CD4-positive, CD25-positive, alpha-beta regulatory T cell (primary cell): ENCODE data around the gene SLC1A5. TPM values are rescaled to one million over a fixed set of nuclear protein-coding genes. Genes with fewer than 3 reads are reported as not detected.
"Not testable (repeated sequence)": the region's sequence is repeated elsewhere in the genome, so short reads cannot be mapped to it uniquely, and the experiment has no call there.

Source experiments
- ATAC-seq, 2 donors: fragments of 150-1000 bp; cut with Tn5 transposase; one replicate each; pipeline ENCODE4 v1.10.0; 2021; ENCODE audit warnings: low read depth in 2 of 2, moderate number of reproducible peaks in 2 of 2, moderate library complexity in 1 of 2
- DNase-seq, 3 donors: peaks; one replicate each; pipeline versions ENCODE4 v3.0.0 to v3.0.0-alpha.2; 2012 to 2022; ENCODE audit warnings: mixed read lengths in 1 of 3
- H3K27ac ChIP-seq: one replicate; pipeline ENCODE4 v1.7.0; 2013; ENCODE audit warnings: mild to moderate bottlenecking, low read length; ENCODE audit not compliant: insufficient read depth, poor library complexity, severe bottlenecking
- H3K27me3 ChIP-seq: one replicate; pipeline ENCODE4 v1.7.0; 2013; ENCODE audit warnings: low read length; ENCODE audit not compliant: control insufficient read depth, insufficient read depth
- H3K36me3 ChIP-seq: one replicate; pipeline ENCODE4 v1.7.0; 2013; ENCODE audit warnings: mild to moderate bottlenecking, low read length, moderate library complexity; ENCODE audit not compliant: control insufficient read depth, insufficient read depth
- H3K4me1 ChIP-seq: 2 replicates; pipeline ENCODE4 v1.7.0; 2013; ENCODE audit warnings: mild to moderate bottlenecking, low read length; ENCODE audit not compliant: insufficient read depth, control insufficient read depth, poor library complexity, severe bottlenecking
- H3K4me3 ChIP-seq: one replicate; pipeline ENCODE4 v1.7.0; 2013; ENCODE audit warnings: low read depth, mild to moderate bottlenecking, low read length, moderate library complexity
- H3K9me3 ChIP-seq, 2 experiments: 1 replicate in 1 of 2; 2 replicates in 1 of 2; pipeline ENCODE4 v1.7.0; 2013; ENCODE audit warnings: low read length in 2 of 2, mild to moderate bottlenecking in 1 of 2, moderate library complexity in 1 of 2; ENCODE audit not compliant: control insufficient read depth in 2 of 2
- H3K27ac Mint-ChIP-seq, 3 donors: one replicate each; pipeline ENCODE4 v1.8.0; 2020 to 2022; ENCODE audit warnings: mild to moderate bottlenecking in 3 of 3, mixed read lengths in 3 of 3, moderate library complexity in 2 of 3
- H3K27me3 Mint-ChIP-seq: one replicate; pipeline ENCODE4 v1.8.0; 2022; ENCODE audit warnings: mild to moderate bottlenecking, mixed read lengths
- H3K36me3 Mint-ChIP-seq: one replicate; pipeline ENCODE4 v1.8.0; 2020; ENCODE audit warnings: mixed read lengths
- H3K4me1 Mint-ChIP-seq, 4 donors: one replicate each; pipeline ENCODE4 v1.8.0; 2020 to 2022; ENCODE audit warnings: mixed read lengths in 4 of 4, mild to moderate bottlenecking in 1 of 4
- H3K4me3 Mint-ChIP-seq, 4 donors: one replicate each; pipeline ENCODE4 v1.8.0; 2020 to 2022; ENCODE audit warnings: mild to moderate bottlenecking in 4 of 4, mixed read lengths in 4 of 4, moderate library complexity in 3 of 4
- H3K9me3 Mint-ChIP-seq, 7 donors: one replicate each; pipeline ENCODE4 v1.8.0; 2020 to 2022; ENCODE audit warnings: mixed read lengths in 7 of 7, mild to moderate bottlenecking in 3 of 7, moderate library complexity in 2 of 7
- polyA plus RNA-seq, 4 donors: library from polyadenylated mRNA; unstranded; fragments of 300-500 nt; fragmentation: Illumina TruSeq; gene quantifications; one replicate each; pipeline ENCODE4 v1.2.3, GENCODE V29; 2021
- total RNA-seq: library from RNA; stranded (reverse); gene quantifications from one replicate; pipeline ENCODE4 v1.2.3, GENCODE V29; 2022

The SLC1A5 gene
- total and polyA plus RNA-seq, 5 donors from 2014 or later = 23.6 to 28.8 (median 26.6) TPM

DNA sequence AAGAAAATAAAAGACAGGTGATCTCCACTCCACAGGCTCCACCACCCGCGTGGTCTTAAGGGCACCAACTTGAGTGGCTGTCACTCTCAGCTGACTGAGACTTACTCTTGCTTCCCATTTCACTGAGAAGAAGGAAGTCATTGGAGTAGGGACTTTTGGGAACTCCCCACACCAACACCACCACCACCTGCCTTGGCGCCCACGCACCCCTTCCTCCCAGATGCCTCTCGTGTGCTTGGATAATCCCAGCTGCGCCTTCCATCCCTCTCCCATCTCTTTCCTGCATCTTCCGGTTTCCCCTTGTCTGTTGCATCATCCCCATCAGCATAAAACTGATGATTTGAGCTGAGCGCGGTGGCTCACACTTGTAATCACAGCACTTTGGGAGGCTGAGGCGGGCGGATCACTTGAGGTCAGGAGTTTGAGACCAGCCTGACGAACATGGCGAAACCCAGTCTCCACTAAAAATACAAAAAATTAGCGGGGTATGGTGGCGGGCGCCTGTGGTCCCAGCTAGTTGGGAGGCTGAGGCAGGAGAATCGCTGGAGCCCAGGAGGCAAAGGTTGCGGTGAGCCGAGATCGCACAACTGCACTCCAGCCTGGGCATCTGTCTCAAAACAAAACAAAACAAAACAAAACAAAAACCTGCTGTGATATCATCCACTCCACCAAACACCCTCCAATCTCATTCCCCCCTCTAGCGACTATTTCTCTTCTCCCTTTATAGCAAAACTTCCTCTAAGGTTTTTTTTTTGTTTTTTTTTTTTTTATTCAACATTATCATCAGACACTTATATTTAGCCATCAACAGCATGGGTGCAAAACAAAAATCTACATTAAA, 36.7 kb upstream of the SLC1A5 start:
- H3K9me3 ChIP-seq = no peaks in the 10 kb centered on the region
- H3K9me3 Mint-ChIP-seq = no peaks in the 10 kb centered on the region
- H3K4me3 Mint-ChIP-seq = peak overlapping the region in 1 of 4 donors; percentile 70
- peak overlapping the region in 2 of 3 donors; percentile 57 to 78 for H3K27ac Mint-ChIP-seq
- H3K4me3 ChIP-seq = no peak overlapping the region
- DNase-seq (peak in 2 of 3 donors; percentile 33 to 38), ATAC-seq (no peak)
- H3K4me1 Mint-ChIP-seq = peaks cover 10 to 28% (median 18%) of the 10 kb centered on the region in 4 donors
- no peaks in the 10 kb centered on the region for H3K36me3 Mint-ChIP-seq
- no peaks in the 10 kb centered on the region for H3K36me3 ChIP-seq
- no peaks in the 10 kb centered on the region for H3K27me3 ChIP-seq
- H3K4me1 ChIP-seq = peaks cover 23% of the 10 kb centered on the region
- H3K27ac ChIP-seq = no peak overlapping the region
- no peaks in the 10 kb centered on the region for H3K27me3 Mint-ChIP-seq

DNA sequence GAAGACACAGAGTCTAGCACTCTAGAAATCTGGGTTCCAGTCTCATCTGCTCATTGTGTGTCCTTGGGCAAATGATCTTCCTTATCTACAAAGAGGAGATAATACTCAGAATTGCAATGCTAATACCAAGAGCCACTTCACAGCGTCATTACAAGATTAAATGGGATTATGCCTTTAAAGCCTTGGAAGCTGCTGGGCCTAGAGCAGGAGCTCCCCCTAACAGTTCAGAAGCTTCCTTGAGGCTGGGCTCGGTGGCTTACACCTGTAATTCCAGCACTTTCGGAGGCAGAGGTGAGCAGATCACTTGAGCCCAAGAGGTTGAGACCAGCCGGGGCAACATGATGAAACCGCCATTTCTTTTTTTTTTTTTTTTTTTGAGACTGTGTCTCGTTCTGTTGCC, 34.7 kb upstream of the SLC1A5 start:
- no peak for DNase-seq
- Mint-ChIP-seq H3K27ac (no peak overlapping the region), H3K9me3 (no peaks in the 10 kb centered on the region), H3K36me3 (no peaks in the 10 kb centered on the region), H3K4me1 (peaks cover 11 to 40% (median 20%) of the 10 kb centered on the region in 4 donors), H3K4me3 (no peak overlapping the region), H3K27me3 (no peaks in the 10 kb centered on the region)
- Histone ChIP-seq H3K27me3 (no peaks in the 10 kb centered on the region), H3K36me3 (no peaks in the 10 kb centered on the region), H3K9me3 (no peaks in the 10 kb centered on the region), H3K4me3 (no peak overlapping the region), H3K4me1 (peaks cover 24% of the 10 kb centered on the region), H3K27ac (no peak overlapping the region)
- no peak for ATAC-seq

DNA sequence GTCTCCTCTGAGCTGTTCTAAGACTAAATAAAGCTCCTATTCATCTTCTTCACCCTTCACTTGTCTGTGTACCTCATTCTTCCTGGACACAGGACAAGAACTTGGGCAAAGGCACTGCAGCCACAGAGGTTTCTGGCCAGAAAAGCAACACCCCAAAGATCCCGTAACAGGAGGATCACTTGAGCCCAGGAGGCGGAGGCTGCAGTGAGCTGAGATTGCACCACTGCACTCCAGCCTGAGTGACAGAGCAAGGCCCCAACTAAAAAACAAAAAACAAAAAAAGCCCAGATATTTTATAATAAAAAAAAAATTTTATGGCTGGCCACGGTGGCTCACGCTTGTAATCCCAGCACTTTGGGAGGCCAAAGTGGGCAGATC, 34.0 kb upstream of the SLC1A5 start:
- not testable (repeated sequence) for H3K4me3 ChIP-seq, DNase-seq, H3K27me3 Mint-ChIP-seq, H3K36me3 ChIP-seq, H3K36me3 Mint-ChIP-seq, H3K4me3 Mint-ChIP-seq, ATAC-seq, H3K9me3 Mint-ChIP-seq, H3K27me3 ChIP-seq, H3K9me3 ChIP-seq
- Mint-ChIP-seq H3K27ac (peak overlapping the region; percentile 89 to 95 (median 91)), H3K4me1 (peaks cover 11 to 40% (median 20%) of the 10 kb centered on the region in 4 donors)
- peak overlapping the region; percentile 69 for H3K27ac ChIP-seq
- peaks cover 24% of the 10 kb centered on the region for H3K4me1 ChIP-seq

DNA sequence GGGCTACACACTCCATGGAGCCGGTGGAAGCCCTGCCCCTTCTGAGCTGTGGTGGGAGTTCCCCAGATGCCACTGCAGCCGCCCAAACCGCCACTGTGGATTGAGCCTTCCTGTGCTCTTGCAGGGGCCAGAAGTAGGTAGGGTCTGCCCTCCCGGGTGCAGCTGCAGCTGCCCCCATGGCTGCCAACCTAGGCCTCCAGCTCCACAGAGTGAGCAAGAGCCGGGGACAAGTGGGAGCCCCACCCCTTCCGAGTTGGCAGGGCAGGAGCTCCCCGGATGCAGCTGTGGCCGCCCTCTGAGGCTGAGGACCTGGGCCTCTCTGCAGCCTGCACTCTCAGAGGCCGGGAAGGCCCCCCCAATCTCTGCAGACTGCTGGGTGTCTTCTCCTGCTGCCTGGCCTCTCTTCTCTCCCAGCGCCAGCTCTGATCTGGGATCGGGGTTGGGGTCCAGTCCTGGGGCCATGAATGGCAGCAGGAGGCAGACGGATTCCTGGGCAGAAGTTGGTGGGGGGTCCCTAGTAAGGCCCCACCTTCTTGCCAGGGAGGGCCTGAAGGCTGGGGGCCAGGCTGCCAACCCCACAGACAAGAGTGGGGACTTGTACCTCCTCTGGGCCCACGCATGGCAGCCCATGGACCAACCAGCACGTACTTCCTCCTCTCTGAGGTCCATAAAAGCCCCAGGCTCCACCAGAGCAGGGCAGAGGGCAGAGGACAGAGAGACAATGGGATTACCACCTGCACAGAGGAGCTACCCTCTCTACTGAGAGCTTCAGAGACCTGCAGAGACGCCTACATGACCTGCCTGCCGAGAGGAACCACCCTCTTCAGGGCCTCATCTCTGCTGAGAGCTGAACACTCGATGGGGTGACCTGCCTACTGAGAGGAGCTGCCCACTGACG, 33.4 kb upstream of the SLC1A5 start:
- Histone ChIP-seq H3K36me3 (no peaks in the 10 kb centered on the region), H3K27me3 (no peaks in the 10 kb centered on the region), H3K4me1 (peaks cover 24% of the 10 kb centered on the region), H3K9me3 (no peaks in the 10 kb centered on the region), H3K4me3 (no peak overlapping the region), H3K27ac (peak overlapping the region; percentile 69)
- no peaks in the 10 kb centered on the region for H3K9me3 Mint-ChIP-seq
- peaks cover 11 to 40% (median 20%) of the 10 kb centered on the region in 4 donors for H3K4me1 Mint-ChIP-seq
- ATAC-seq = peak; percentile 80 to 82
- H3K36me3 Mint-ChIP-seq = no peaks in the 10 kb centered on the region
- peak overlapping the region; percentile 92 to 97 (median 95) for H3K27ac Mint-ChIP-seq
- peak; percentile 33 to 89 (median 49) for DNase-seq
- H3K27me3 Mint-ChIP-seq = no peaks in the 10 kb centered on the region
- peak overlapping the region; percentile 1 to 67 (median 41) for H3K4me3 Mint-ChIP-seq

DNA sequence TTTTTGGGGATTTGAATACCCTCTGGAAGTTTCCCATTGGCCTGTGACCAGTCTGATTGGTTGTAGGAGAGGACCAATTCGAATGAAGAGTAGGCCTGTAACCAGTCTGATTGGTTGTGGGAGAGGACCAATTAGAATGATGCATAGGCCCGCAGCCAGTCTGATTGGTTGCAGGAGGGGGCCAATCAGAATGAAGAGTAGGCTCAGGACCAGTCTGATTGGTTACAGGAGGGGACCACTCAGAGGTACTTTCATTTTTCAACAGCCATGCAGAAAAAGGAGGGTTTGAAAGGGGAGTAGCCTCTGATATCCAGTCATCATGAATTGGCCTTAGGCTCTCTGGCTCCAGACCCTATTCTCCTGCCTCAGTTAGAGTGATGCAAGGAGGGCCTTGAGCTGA, 30.4 kb upstream of the SLC1A5 start:
- Mint-ChIP-seq H3K4me3 (no peak overlapping the region), H3K36me3 (no peaks in the 10 kb centered on the region), H3K9me3 (no peaks in the 10 kb centered on the region), H3K27me3 (no peaks in the 10 kb centered on the region), H3K4me1 (peaks cover 7 to 38% (median 15%) of the 10 kb centered on the region in 4 donors), H3K27ac (peak overlapping the region in 2 of 3 donors; percentile 38 to 46)
- no peak overlapping the region for H3K4me3 ChIP-seq
- H3K4me1 ChIP-seq = peaks cover 24% of the 10 kb centered on the region
- no peak for ATAC-seq
- no peaks in the 10 kb centered on the region for H3K36me3 ChIP-seq
- no peak overlapping the region for H3K27ac ChIP-seq
- DNase-seq = peak in 1 of 3 donors; percentile 45
- H3K27me3 ChIP-seq = no peaks in the 10 kb centered on the region
- no peaks in the 10 kb centered on the region for H3K9me3 ChIP-seq

DNA sequence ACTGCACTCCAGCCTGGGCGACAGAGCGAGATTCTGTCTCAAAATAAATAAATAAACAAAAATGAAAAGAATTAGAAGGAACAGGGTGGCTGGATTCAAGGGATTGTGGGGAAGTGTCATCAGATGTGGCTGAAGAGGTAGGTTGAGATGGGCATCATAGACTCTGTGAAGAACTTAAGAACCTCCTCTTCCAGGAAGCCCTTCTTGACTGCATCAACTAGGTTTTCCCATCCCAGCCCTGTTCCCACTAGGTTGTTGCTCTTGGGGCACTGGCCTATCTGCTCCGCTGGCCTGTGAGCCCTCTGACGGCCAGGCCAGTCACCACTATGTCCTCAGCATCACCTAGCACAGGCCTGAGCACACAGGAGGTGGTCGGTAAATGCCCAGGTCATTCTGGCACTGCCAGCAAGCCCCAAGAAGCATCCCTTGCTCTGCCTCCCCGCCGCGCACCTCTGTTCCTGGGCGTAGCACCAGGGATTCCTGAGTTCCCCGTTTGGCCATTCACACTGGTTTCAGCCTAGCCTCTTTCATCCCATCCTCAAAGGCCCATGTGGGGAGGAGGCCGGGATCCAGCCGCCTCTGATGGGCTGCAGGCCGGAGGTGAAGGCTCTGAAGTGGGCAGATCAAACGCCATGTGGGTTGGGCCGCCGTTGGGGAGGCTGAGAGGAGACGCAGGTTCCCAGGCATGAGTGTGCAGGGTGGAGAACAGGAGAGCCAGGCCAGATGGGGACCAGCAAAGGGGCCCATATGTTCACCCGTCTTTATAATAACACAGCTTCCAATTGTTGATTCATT, 27.6 kb upstream of the SLC1A5 start:
- Histone ChIP-seq H3K36me3 (no peaks in the 10 kb centered on the region), H3K9me3 (no peaks in the 10 kb centered on the region), H3K4me1 (peaks cover 11% of the 10 kb centered on the region), H3K4me3 (no peak overlapping the region), H3K27me3 (no peaks in the 10 kb centered on the region), H3K27ac (no peak overlapping the region)
- peaks cover 6 to 21% (median 11%) of the 10 kb centered on the region in 4 donors for H3K4me1 Mint-ChIP-seq
- no peaks in the 10 kb centered on the region for H3K36me3 Mint-ChIP-seq
- no peak for DNase-seq
- H3K9me3 Mint-ChIP-seq = no peaks in the 10 kb centered on the region
- no peak overlapping the region for H3K4me3 Mint-ChIP-seq
- H3K27me3 Mint-ChIP-seq = no peaks in the 10 kb centered on the region
- no peak overlapping the region for H3K27ac Mint-ChIP-seq
- no peak for ATAC-seq

DNA sequence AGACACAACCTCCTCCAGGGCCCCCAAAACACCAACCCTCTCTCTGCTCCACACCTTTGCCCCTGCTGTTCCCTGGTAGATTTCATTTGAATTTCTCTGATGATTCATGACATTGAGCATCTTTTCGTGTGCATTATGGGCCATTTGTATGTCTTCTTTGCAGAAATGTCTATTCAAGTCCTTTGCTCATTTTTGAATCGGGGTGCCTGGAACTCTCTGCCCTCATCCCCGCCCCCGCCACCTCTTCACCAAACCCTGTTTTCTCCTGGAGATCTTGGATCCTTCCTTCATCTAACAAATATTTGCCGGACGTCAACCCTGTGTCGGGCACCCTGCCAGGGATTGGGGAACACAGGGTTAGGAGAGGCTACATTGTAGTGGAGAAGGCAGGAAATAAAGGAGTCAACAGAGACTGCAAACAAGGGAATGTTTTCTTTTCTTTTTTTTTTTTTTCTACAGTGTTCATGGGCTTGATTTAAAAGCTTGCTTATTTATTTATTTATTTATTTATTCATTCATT, 25.5 kb upstream of the SLC1A5 start:
- Mint-ChIP-seq H3K4me1 (no peaks in the 10 kb centered on the region), H3K27ac (no peak overlapping the region), H3K36me3 (no peaks in the 10 kb centered on the region), H3K4me3 (no peak overlapping the region), H3K9me3 (no peaks in the 10 kb centered on the region), H3K27me3 (no peaks in the 10 kb centered on the region)
- ATAC-seq (no peak), DNase-seq (no peak)
- no peaks in the 10 kb centered on the region for H3K36me3 ChIP-seq
- H3K27ac ChIP-seq = no peak overlapping the region
- no peaks in the 10 kb centered on the region for H3K9me3 ChIP-seq
- H3K27me3 ChIP-seq = no peaks in the 10 kb centered on the region
- no peaks in the 10 kb centered on the region for H3K4me1 ChIP-seq
- no peak overlapping the region for H3K4me3 ChIP-seq
